Measurements from ENCODE around the gene ABCB8.
A peak's percentile ranks its signal among the peaks of the same experiment; 100 is the strongest.

The ABCB8 gene

GRCh38 chr7:151073990-151074389, 45.7 kb downstream of the ABCB8 start:
- H3K4me3 ChIP-seq (ENCODE audit: low read length), result no peak overlapping the region
- no peak for TF ChIP-seq CTCF (IDR thresholded peaks at IDR 0.05; ENCODE audit: insufficient read depth, low read depth, low read length, missing control alignments)
- no peak for DNase-seq (ENCODE audit: low read depth)

GRCh38 chr7:151074817-151075661, 46.8 kb downstream of the ABCB8 start:
- DNase-seq (ENCODE audit: low read depth), result no peak
- TF ChIP-seq CTCF (IDR thresholded peaks at IDR 0.05; ENCODE audit: insufficient read depth, low read depth, low read length, missing control alignments), result no peak
- no peak overlapping the region for H3K4me3 ChIP-seq (ENCODE audit: low read length)

DNA sequence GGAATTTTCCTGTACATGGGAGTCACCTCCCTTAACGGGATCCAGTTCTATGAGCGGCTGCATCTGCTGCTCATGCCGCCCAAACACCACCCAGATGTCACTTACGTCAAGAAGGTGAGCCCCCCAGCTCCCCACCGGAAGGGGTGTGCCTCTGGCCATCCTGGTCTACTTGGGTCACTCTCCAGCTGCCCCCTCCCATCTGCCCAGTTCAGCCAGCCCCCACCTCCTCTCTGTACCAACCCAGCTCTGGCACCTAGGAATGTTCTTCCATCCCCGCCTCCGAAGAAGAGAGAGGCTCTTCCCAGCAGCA, 47.4 kb downstream of the ABCB8 start:
- no peak overlapping the region for H3K4me3 ChIP-seq (ENCODE audit: low read length)
- TF ChIP-seq CTCF (IDR thresholded peaks at IDR 0.05; ENCODE audit: insufficient read depth, low read depth, low read length, missing control alignments), result no peak
- DNase-seq (ENCODE audit: low read depth), result no peak

DNA sequence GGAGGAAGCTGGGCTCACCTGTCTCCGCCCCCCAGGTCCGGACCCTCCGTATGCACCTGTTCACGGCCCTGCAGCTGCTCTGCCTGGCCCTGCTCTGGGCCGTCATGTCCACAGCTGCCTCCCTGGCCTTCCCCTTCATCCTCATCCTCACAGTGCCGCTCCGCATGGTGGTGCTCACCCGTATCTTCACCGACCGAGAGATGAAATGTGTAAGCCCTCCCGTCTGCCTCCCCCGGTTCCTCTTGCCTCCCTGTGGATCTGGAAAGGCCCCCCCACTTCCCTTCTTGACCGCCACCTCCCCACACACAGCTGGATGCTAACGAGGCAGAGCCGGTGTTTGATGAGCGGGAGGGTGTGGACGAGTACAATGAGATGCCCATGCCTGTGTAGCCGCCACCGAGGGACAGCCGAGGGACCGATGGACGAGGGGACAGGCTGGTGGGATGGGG, 47.8 kb downstream of the ABCB8 start:
- no peak for DNase-seq (ENCODE audit: low read depth)
- no peak for TF ChIP-seq CTCF (IDR thresholded peaks at IDR 0.05; ENCODE audit: insufficient read depth, low read depth, low read length, missing control alignments)
- no peak overlapping the region for H3K4me3 ChIP-seq (ENCODE audit: low read length)

- DNase-seq (ENCODE audit: low read depth), result peak; percentile 27
- peak; percentile 41 for TF ChIP-seq CTCF (IDR thresholded peaks at IDR 0.05; ENCODE audit: insufficient read depth, low read depth, low read length, missing control alignments)
- no peak overlapping the region for H3K4me3 ChIP-seq (ENCODE audit: low read length)
These were observed 48.8 kb downstream of the ABCB8 start for GRCh38 chr7:151076863-151077704.

DNA sequence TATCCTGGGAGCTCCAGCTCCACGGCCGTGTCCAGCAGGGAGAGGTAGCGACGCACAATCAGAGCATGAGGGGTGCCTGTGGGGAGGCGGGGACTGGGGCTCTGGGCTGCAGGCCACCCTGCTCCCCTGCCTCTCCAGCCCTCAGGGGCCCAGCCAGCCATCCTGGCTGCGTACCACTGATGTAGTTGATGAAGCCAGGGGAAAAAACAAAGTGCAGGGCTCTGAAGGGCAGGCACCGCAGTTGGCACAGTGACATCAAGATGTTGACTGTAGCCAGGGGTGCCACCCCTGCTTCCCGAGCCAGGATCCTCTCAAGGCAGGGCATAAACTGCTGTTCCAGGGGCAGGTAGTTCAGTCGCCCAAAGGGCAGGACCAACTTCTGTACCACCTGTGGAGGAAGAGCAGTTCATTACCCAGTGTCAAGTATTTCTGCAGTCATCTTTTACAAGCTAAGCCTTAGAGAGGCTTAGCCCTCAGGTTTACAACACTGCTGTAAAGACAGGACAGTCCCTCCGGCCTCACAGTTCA, 49.5 kb downstream of the ABCB8 start:
- H3K4me3 ChIP-seq (ENCODE audit: low read length), result no peak overlapping the region
- no peak for DNase-seq (ENCODE audit: low read depth)
- TF ChIP-seq CTCF (IDR thresholded peaks at IDR 0.05; ENCODE audit: insufficient read depth, low read depth, low read length, missing control alignments), result no peak
